ENCODE measurements around the gene BRD1.

GRCh38 chr22:49783036-49783746 is 44.5 kb downstream of the BRD1 start:
- TF ChIP-seq CTCF (IDR thresholded peaks at IDR 0.05 in 4 of 5, conservative IDR thresholded peaks at IDR 0.05 in 1 of 5) (no peak), POLR2A (IDR thresholded peaks at IDR 0.05) (no peak)

All from gastrocnemius medialis (tissue), 4 donors.